ENCODE results near the gene IRF4.
A peak's percentile ranks its signal among the peaks of the same experiment; 100 is the strongest.

Gene IRF4

GRCh38 chr6:391559-392440 is at the start of gene IRF4:
TSS of gene IRF4 (plus strand) at chr6:391752. CDS start at chr6:393153, 1,401 bp downstream.
- Mint-ChIP-seq H3K9me3 (no peaks in the 10 kb centered on the region), H3K27ac (peak within 1 kb of the TSS; percentile 99 to 100), H3K27me3 (peaks cover 10% of the 10 kb centered on the region), H3K4me3 (peak within 1 kb of the TSS; percentile 94 to 96), H3K4me1 (peaks cover 65% of the 10 kb centered on the region)
- DNase-seq = peak; percentile 82 to 84
- peak; percentile 61 for ATAC-seq

DNA sequence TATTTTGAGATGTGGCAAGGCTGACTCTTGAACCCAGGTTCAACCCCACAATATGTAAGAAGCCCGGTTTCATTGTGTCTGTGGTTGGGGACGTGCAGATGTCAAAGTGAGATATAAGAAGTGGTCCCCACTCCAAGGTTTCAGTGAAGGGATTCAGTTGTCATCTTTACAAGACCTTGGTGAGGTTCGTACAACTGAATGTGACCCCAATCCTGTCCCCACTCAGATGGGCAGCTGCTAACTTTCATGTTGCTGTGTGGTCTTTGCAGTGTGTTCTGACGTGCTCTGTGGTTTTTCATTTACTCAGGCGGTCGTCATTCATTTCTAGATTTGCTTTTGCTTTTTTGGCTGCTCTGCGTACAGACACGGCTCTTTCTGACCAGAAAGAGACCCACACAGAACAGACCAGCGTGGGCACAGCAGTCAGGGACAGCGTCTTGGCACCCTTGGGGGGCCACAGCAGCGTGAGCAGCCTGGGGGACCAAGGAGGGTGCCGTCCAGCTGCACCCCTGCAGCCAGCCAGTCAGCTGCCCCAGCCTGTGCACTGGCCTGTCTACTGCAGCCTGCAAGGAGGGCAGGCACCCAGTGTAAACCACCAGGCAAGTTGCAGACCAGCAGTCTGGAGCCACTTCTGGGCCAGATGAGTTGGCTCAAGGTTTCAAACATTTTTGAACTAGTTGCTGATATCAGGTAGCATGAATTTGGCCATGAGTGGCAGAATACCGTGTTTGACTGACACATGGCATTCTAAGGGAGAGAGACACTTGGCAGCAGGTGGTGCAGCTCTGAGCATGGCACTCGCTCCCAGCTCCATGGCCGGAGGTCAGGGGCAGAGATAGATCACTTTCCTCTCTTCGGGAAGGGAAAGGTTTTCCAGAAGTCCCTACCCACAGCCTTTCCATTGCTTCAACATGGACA is 49.4 kb upstream of the IRF4 start:
- peaks cover 75% of the 10 kb centered on the region for H3K4me1 Mint-ChIP-seq
- H3K27ac Mint-ChIP-seq = peak overlapping the region; percentile 69 to 77
- H3K4me3 Mint-ChIP-seq = peak overlapping the region; percentile 74 to 76
- no peaks in the 10 kb centered on the region for H3K9me3 Mint-ChIP-seq
- DNase-seq (peak; percentile 41 to 71), ATAC-seq (peak; percentile 79)
- H3K27me3 Mint-ChIP-seq = no peaks in the 10 kb centered on the region

- Mint-ChIP-seq H3K27me3 (no peaks in the 10 kb centered on the region), H3K9me3 (no peaks in the 10 kb centered on the region), H3K27ac (no peak overlapping the region), H3K4me1 (peaks cover 69% of the 10 kb centered on the region), H3K4me3 (no peak overlapping the region)
- ATAC-seq (no peak), DNase-seq (no peak)
Measured at GRCh38 chr6:342832-343179, 48.7 kb upstream of the IRF4 start.

GRCh38 chr6:343226-343935 is 48.2 kb upstream of the IRF4 start:
- peaks cover 63% of the 10 kb centered on the region for H3K4me1 Mint-ChIP-seq

GRCh38 chr6:343960-344815 is 47.4 kb upstream of the IRF4 start:
- no peak for ATAC-seq
- no peak for DNase-seq
- H3K27ac Mint-ChIP-seq = peak overlapping the region in 1 of 2 donors; percentile 5
- H3K9me3 Mint-ChIP-seq = no peaks in the 10 kb centered on the region
- H3K4me1 Mint-ChIP-seq = peaks cover 56% of the 10 kb centered on the region
- H3K27me3 Mint-ChIP-seq = no peaks in the 10 kb centered on the region
- H3K4me3 Mint-ChIP-seq = no peak overlapping the region

More at GRCh38 chr6:343226-343935, 48.2 kb upstream of the IRF4 start:
- Mint-ChIP-seq H3K9me3 (no peaks in the 10 kb centered on the region), H3K27me3 (no peaks in the 10 kb centered on the region), H3K4me3 (no peak overlapping the region), H3K27ac (no peak overlapping the region)
- ATAC-seq (no peak), DNase-seq (no peak)

DNA sequence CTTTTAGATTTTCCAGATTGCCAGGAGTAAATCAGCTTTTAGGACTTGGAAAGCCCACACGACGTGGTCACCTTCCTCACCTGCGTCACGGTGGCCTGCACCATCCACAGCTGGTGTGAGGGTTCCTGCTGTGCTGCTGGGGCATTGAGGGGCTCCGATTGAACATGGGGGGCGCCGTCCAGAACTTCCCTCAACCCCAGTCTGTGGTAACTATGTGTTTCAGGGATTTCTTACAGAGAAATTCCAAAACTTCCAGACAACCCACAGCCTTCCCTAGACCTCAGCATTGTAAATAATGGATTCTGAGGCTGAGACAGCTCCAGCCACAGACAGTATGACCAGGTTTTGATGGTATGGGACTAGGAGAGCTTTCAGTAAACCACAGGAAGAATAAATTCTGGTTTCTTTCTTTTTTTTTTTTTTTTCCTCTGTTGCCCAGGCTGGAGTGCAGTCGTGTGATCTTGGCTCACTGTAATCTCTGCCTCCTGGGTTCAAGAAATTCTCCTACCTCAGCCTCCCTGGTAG is 46.7 kb upstream of the IRF4 start:
- ATAC-seq (no peak), DNase-seq (no peak)
- Mint-ChIP-seq H3K4me1 (peaks cover 54% of the 10 kb centered on the region), H3K27ac (peak overlapping the region in 1 of 2 donors; percentile 6), H3K27me3 (no peaks in the 10 kb centered on the region), H3K4me3 (no peak overlapping the region), H3K9me3 (no peaks in the 10 kb centered on the region)

GRCh38 chr6:345747-346385 is 45.7 kb upstream of the IRF4 start:
- H3K27me3 Mint-ChIP-seq = no peaks in the 10 kb centered on the region
- ATAC-seq = no peak
- peaks cover 44% of the 10 kb centered on the region for H3K4me1 Mint-ChIP-seq
- H3K4me3 Mint-ChIP-seq = no peak overlapping the region
- no peak overlapping the region for H3K27ac Mint-ChIP-seq
- no peak for DNase-seq
- H3K9me3 Mint-ChIP-seq = no peaks in the 10 kb centered on the region

GRCh38 chr6:346386-347030 is 45.0 kb upstream of the IRF4 start:
- H3K4me3 Mint-ChIP-seq = no peak overlapping the region

GRCh38 chr6:347232-347631 is 44.3 kb upstream of the IRF4 start:
- DNase-seq = no peak
- Mint-ChIP-seq H3K4me1 (peaks cover 30% of the 10 kb centered on the region), H3K27ac (no peak overlapping the region), H3K9me3 (no peaks in the 10 kb centered on the region), H3K4me3 (no peak overlapping the region), H3K27me3 (no peaks in the 10 kb centered on the region)
- no peak for ATAC-seq

More at GRCh38 chr6:346386-347030, 45.0 kb upstream of the IRF4 start:
- Mint-ChIP-seq H3K4me1 (peaks cover 37% of the 10 kb centered on the region), H3K27ac (no peak overlapping the region), H3K27me3 (no peaks in the 10 kb centered on the region), H3K9me3 (no peaks in the 10 kb centered on the region)
- ATAC-seq = no peak
- DNase-seq = no peak

GRCh38 chr6:347951-348859 is 43.3 kb upstream of the IRF4 start:
- H3K9me3 Mint-ChIP-seq = no peaks in the 10 kb centered on the region
- H3K27ac Mint-ChIP-seq = peak overlapping the region in 1 of 2 donors; percentile 56
- ATAC-seq (no peak), DNase-seq (no peak)
- no peaks in the 10 kb centered on the region for H3K27me3 Mint-ChIP-seq
- peaks cover 20% of the 10 kb centered on the region for H3K4me1 Mint-ChIP-seq
- H3K4me3 Mint-ChIP-seq = no peak overlapping the region

DNA sequence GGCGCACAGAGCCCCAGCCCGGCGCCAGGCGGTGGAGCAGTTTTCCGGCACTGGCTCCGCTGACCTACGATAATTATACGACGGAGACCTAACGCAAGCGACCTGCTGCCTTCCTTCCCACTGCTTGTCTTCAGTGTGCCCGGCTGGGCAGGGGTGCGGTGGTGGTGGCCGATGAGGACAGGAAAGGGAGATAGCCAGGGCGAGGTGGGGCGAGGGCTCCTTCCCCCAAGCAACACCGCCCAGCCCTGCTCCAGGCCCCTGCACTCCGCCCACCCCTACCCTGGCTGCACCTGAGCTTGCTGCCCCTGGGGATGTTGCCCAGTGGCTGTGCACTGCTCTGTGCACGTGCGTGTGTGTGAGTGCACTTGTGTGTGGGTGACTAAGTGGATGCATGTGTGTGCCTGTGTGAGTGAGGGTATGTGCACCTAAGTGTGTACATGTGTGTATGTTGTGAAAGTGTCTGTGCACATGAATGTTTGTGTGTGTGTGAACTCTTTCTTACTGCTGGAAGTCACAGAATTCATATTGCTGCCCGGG is 42.6 kb upstream of the IRF4 start:
- Mint-ChIP-seq H3K4me1 (peaks cover 16% of the 10 kb centered on the region), H3K9me3 (no peaks in the 10 kb centered on the region), H3K27ac (no peak overlapping the region), H3K4me3 (no peak overlapping the region), H3K27me3 (no peaks in the 10 kb centered on the region)
- ATAC-seq (peak; percentile 30), DNase-seq (no peak)

DNA sequence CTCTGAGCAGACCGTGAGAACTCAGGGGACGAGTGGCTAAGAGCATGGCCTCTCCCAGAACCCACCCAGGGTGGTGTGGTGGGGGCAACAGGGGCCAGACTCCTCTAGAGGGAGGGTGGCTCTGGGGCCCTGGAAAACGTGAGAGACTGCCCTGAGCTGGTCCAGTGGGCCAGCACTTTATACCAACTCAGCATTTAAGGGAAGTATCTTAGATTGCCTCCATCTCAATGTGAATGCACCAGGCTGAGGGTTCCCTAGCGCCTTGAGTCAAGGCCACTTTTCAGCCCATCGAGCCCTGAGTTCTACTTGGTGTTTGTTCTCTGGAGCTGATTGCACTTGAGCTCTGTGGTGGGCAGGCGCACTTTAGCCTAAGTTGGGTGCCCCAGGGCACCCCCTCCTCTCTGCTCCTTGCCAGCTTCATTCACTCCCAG is 42.0 kb upstream of the IRF4 start:
- Mint-ChIP-seq H3K4me3 (no peak overlapping the region), H3K27me3 (no peaks in the 10 kb centered on the region), H3K4me1 (peaks cover 13% of the 10 kb centered on the region), H3K9me3 (no peaks in the 10 kb centered on the region), H3K27ac (no peak overlapping the region)
- ATAC-seq (no peak), DNase-seq (no peak)

DNA sequence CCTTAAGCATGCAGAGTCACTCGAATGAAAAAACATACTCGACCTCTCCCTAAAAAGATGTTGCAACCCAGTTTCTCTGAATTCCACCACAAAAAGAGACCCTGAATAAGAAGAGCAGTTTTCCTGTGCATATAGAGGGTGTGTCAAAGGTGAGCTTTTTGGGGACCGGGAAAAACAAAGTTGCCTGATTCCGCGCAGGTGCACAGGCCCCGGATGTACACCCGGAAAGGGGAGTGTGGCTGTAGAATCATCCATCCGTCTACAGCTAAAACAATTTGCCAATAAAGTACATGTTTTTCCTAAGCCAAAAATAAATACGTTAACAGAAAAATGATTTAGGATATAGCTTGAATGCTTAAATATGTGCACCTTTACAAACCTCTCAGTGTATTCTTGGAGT is 41.2 kb upstream of the IRF4 start:
- Mint-ChIP-seq H3K27ac (no peak overlapping the region), H3K9me3 (no peaks in the 10 kb centered on the region), H3K4me3 (no peak overlapping the region), H3K4me1 (peaks cover 6% of the 10 kb centered on the region), H3K27me3 (no peaks in the 10 kb centered on the region)
- ATAC-seq = no peak
- no peak for DNase-seq

Data from stimulated activated naive CD8-positive, alpha-beta T cell treated with anti-CD3 and anti-CD28 coated beads, Interleukin-15, amount 100 ng/mL, for 72 hours (primary cell).